ENCODE measurements around the gene E2F3.

- TF ChIP-seq, protein P1, sequence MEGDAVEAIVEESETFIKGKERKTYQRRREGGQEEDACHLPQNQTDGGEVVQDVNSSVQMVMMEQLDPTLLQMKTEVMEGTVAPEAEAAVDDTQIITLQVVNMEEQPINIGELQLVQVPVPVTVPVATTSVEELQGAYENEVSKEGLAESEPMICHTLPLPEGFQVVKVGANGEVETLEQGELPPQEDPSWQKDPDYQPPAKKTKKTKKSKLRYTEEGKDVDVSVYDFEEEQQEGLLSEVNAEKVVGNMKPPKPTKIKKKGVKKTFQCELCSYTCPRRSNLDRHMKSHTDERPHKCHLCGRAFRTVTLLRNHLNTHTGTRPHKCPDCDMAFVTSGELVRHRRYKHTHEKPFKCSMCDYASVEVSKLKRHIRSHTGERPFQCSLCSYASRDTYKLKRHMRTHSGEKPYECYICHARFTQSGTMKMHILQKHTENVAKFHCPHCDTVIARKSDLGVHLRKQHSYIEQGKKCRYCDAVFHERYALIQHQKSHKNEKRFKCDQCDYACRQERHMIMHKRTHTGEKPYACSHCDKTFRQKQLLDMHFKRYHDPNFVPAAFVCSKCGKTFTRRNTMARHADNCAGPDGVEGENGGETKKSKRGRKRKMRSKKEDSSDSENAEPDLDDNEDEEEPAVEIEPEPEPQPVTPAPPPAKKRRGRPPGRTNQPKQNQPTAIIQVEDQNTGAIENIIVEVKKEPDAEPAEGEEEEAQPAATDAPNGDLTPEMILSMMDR (IDR thresholded peaks at IDR 0.05), result no peak
- TF ChIP-seq POLR2A (IDR thresholded peaks at IDR 0.05), result no peak
- TF ChIP-seq EP300 (IDR thresholded peaks at IDR 0.05), result no peak
Observed at GRCh38 chr6:20490591-20490990, 88.9 kb downstream of the E2F3 start.

Measured in upper lobe of left lung (tissue), 4 donors.